HL-60 (cell line): Measurements from ENCODE around the gene AURKB.
"Not testable (repeated sequence)": the region's sequence is repeated elsewhere in the genome, so short reads cannot be mapped to it uniquely, and the experiment has no call there.

ENCODE experiments used
- DNase-seq, 2 experiments: peaks; one replicate each; pipeline ENCODE4 v3.0.0-alpha.2; 2010 to 2020; ENCODE audit warnings: low read depth in 1 of 2, low spot score in 1 of 2
- H3K27ac ChIP-seq: fragments of 250-450 bp; sonication (Bioruptor Pico); replicated peaks from 2 replicates; pipeline ENCODE4 v1.5.1; 2020; ENCODE audit warnings: mild to moderate bottlenecking, moderate library complexity
- H3K27me3 ChIP-seq: fragments of 250-450 bp; sonication (Bioruptor Pico); 2 replicates; pipeline ENCODE4 v1.5.1; 2021; ENCODE audit warnings: mild to moderate bottlenecking, moderate library complexity; ENCODE audit not compliant: insufficient read depth, poor library complexity, severe bottlenecking
- H3K4me3 ChIP-seq: replicated peaks from 2 replicates; pipeline ENCODE4 v1.5.1; 2011; ENCODE audit warnings: mild to moderate bottlenecking, control low read depth, low read length; ENCODE audit not compliant: insufficient read depth
- GABPA ChIP-seq: IDR thresholded peaks from 2 replicates; pipeline ENCODE4 v1.6.1; 2012; ENCODE audit warnings: low read depth
- POLR2AphosphoS5 ChIP-seq: IDR thresholded peaks from 2 replicates; pipeline ENCODE4 v1.6.1; 2012; ENCODE audit warnings: low read depth
- SPI1 ChIP-seq: IDR thresholded peaks from 2 replicates; pipeline ENCODE4 v1.6.1; 2012; ENCODE audit warnings: low read depth, mild to moderate bottlenecking, borderline replicate concordance
- TF ChIP-seq, protein P1 (sequence below): IDR thresholded peaks from 2 replicates; pipeline ENCODE4 v1.6.1; 2012; ENCODE audit warnings: low read depth; ENCODE audit not compliant: insufficient replicate concordance
- TF ChIP-seq, protein P2 (sequence below): IDR thresholded peaks from one replicate; pipeline ENCODE4 v1.5.1; 2011; ENCODE audit warnings: low read length, control low read depth, inconsistent platforms; ENCODE audit not compliant: insufficient read depth

AURKB gene

DNA sequence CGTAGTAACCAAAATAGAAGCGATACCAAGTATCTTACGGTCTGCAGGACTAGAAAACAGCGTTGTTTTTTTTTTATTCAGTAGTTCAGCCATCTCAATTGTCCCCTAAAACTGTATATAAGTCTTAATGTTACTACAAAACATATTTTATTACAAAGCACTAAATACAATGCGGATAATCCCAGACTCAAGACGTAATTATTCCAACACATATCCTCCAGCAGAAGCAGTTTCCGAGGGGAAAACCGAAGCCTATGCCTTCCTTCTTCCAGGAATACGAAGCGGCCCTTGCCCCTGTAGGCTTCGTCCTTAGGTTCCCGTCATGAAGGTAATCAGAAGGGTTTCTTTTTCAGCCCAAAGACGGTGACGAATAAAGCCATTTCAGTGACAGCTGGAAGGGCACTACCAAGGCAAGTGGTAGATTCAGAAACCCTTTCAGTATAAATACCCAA lies 36.5 kb downstream of the AURKB start:
- H3K27ac ChIP-seq, result peak overlapping the region; percentile 98
- no peak for DNase-seq
- H3K27me3 ChIP-seq, result no peaks in the 10 kb centered on the region
- no peak overlapping the region; the same call in 1 of the 2 replicates for H3K4me3 ChIP-seq
- TF ChIP-seq SPI1 (no peak), GABPA (no peak), POLR2AphosphoS5 (no peak)
- TF ChIP-seq, protein P1, sequence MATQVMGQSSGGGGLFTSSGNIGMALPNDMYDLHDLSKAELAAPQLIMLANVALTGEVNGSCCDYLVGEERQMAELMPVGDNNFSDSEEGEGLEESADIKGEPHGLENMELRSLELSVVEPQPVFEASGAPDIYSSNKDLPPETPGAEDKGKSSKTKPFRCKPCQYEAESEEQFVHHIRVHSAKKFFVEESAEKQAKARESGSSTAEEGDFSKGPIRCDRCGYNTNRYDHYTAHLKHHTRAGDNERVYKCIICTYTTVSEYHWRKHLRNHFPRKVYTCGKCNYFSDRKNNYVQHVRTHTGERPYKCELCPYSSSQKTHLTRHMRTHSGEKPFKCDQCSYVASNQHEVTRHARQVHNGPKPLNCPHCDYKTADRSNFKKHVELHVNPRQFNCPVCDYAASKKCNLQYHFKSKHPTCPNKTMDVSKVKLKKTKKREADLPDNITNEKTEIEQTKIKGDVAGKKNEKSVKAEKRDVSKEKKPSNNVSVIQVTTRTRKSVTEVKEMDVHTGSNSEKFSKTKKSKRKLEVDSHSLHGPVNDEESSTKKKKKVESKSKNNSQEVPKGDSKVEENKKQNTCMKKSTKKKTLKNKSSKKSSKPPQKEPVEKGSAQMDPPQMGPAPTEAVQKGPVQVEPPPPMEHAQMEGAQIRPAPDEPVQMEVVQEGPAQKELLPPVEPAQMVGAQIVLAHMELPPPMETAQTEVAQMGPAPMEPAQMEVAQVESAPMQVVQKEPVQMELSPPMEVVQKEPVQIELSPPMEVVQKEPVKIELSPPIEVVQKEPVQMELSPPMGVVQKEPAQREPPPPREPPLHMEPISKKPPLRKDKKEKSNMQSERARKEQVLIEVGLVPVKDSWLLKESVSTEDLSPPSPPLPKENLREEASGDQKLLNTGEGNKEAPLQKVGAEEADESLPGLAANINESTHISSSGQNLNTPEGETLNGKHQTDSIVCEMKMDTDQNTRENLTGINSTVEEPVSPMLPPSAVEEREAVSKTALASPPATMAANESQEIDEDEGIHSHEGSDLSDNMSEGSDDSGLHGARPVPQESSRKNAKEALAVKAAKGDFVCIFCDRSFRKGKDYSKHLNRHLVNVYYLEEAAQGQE, result no peak

DNA sequence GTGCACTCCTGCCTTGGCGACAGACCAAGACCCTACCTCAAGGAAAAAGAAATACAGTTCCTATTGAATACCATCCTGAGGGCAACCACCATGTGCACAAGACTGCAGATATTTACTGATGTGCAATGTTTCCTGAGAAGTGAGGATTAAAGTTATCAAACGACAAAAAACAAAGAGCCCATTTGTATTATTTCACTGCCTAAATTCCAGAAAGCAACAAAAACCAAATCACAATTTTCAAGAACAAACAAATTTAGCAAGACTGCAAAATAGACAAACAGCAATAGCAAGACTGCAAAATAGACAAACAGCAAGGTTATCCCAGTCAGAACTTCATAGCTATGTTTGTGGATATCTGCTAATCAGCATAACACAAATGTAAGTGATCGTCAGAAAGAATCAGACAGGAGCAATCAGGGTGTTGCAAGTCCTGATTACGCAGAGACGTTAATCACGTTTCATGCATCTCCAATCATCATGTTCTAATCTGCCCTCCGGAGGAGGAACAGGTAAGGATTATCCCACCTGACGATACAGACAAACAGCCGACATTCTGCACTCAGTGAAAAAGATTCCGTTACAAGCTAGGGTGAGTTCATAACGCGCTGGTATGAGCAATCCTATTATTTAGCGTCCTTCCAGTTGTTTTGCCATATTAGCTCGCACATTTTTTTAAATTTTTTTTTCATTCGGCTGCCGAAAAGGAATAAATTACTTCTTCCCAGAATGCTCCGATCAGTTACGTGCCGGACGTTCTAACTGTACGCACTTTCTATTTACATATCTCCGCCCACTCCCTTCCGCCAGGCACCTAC lies 37.1 kb downstream of the AURKB start:
- H3K27ac ChIP-seq, result peak overlapping the region; percentile 98
- H3K4me3 ChIP-seq, result peak overlapping the region; percentile 13; the same call in 1 of the 2 replicates
- no peaks in the 10 kb centered on the region for H3K27me3 ChIP-seq
- peak; percentile 100 for TF ChIP-seq POLR2AphosphoS5
- TF ChIP-seq, protein P1, result no peak
- DNase-seq, result peak; percentile 85 to 89

DNA sequence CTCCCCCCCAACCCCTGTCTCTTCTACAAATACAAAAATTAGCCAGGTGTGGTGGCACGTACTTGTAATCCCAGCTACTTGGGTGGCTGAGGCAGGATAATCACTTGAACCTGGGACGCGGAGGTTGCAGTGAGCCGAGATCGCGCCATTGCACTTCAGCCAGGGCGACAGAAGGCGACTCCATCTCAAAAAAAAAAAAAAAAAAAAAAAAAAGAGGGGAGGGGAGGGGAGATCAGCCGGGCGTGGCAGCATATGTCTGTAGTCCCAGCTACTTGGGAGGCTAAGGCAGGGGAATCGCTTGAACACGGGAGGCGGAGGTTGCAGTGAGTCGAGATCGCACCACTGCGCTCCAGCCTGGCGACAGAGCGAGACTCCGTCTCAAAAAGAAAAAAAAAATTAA lies 40.2 kb downstream of the AURKB start:
- not testable (repeated sequence) for DNase-seq, H3K27ac ChIP-seq

DNA sequence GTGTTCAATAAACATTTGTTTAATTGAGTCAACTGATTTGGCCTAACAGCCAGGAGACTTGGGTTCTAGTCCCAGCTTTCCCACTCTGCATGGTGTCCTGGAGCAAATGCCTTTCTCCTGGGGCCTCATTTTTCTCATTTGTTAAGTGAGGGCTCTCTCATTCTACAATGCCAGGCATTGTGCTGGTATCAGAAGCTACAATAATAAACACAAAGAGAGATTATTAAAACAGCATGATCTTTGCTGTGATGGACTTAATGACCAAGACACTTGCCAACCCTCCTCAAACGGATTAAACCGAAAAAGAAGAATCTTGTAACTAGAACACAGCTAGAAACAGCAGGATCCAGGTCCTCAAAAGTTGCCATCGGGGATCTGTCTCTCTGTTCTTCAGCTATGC lies 42.8 kb downstream of the AURKB start:
- no peak overlapping the region for H3K4me3 ChIP-seq
- no peak for DNase-seq
- TF ChIP-seq, protein P2, sequence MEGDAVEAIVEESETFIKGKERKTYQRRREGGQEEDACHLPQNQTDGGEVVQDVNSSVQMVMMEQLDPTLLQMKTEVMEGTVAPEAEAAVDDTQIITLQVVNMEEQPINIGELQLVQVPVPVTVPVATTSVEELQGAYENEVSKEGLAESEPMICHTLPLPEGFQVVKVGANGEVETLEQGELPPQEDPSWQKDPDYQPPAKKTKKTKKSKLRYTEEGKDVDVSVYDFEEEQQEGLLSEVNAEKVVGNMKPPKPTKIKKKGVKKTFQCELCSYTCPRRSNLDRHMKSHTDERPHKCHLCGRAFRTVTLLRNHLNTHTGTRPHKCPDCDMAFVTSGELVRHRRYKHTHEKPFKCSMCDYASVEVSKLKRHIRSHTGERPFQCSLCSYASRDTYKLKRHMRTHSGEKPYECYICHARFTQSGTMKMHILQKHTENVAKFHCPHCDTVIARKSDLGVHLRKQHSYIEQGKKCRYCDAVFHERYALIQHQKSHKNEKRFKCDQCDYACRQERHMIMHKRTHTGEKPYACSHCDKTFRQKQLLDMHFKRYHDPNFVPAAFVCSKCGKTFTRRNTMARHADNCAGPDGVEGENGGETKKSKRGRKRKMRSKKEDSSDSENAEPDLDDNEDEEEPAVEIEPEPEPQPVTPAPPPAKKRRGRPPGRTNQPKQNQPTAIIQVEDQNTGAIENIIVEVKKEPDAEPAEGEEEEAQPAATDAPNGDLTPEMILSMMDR, result no peak
- no peak for TF ChIP-seq POLR2AphosphoS5
- no peak for TF ChIP-seq GABPA
- no peak for TF ChIP-seq SPI1
- TF ChIP-seq, protein P1, result no peak
- H3K27me3 ChIP-seq, result no peaks in the 10 kb centered on the region
- no peak overlapping the region for H3K27ac ChIP-seq

More for the DNA sequence above, 40.2 kb downstream of the AURKB start:
- not testable (repeated sequence) for H3K4me3 ChIP-seq, H3K27me3 ChIP-seq
